Activated CD8-positive, alpha-beta T cell treated with anti-CD3 and anti-CD28 coated beads for 36 hours (primary cell): ENCODE measurements around the gene RXRG. TPM values are rescaled to one million over a fixed set of nuclear protein-coding genes. Genes with fewer than 3 reads are reported as not detected.

Source experiments
- ATAC-seq: fragments of 200-7000 bp; cut with Tn5 transposase; one replicate; pipeline ENCODE4 v1.10.0; 2021; ENCODE audit warnings: mild to moderate bottlenecking, moderate library complexity
- CTCF ChIA-PET: fragments of 350-600 bp; sonication (Branson Sonifier 250); formaldehyde crosslinking; loops from one replicate; lab custom pipeline; 2021; ENCODE audit warnings: antibody characterized with exemption; lab: Charles Lee
- POLR2A ChIA-PET: fragments of 350-600 bp; sonication (Branson Sonifier 250); formaldehyde crosslinking; loops from one replicate; lab custom pipeline; 2021; ENCODE audit warnings: antibody characterized with exemption; lab: Charles Lee
- DNase-seq: peaks from one replicate; pipeline ENCODE4 v3.0.0-alpha.2; 2020
- H3K27ac Mint-ChIP-seq: one replicate; pipeline ENCODE4 v1.8.0; 2021; ENCODE audit warnings: mild to moderate bottlenecking, mixed read lengths
- H3K27me3 Mint-ChIP-seq: one replicate; pipeline ENCODE4 v1.8.0; 2021; ENCODE audit warnings: mixed read lengths
- H3K36me3 Mint-ChIP-seq: one replicate; pipeline ENCODE4 v1.8.0; 2021; ENCODE audit warnings: low read depth, mixed read lengths
- H3K4me1 Mint-ChIP-seq: one replicate; pipeline ENCODE4 v1.8.0; 2021; ENCODE audit warnings: low read depth, mixed read lengths
- H3K4me3 Mint-ChIP-seq: one replicate; pipeline ENCODE4 v1.8.0; 2021; ENCODE audit warnings: mild to moderate bottlenecking, moderate library complexity, mixed read lengths
- H3K9me3 Mint-ChIP-seq: one replicate; pipeline ENCODE4 v1.8.0; 2021; ENCODE audit warnings: mixed read lengths
- CTCF ChIP-seq: fragments of 200-600 bp; IDR thresholded peaks from one replicate; pipeline ENCODE4 v1.8.0; 2022; ENCODE audit warnings: antibody characterized with exemption, mild to moderate bottlenecking
- intact Hi-C: fragments of 100-400 bp; cut with micrococcal nuclease; formaldehyde crosslinking; loops from one replicate; pipeline ENCODE4 v1.10.0; 2022
- total RNA-seq, 2 experiments: library from RNA; stranded (reverse); gene quantifications; one replicate each; pipeline ENCODE4 v1.2.3, GENCODE V29; 2021

Gene RXRG
- total RNA-seq, 2 experiments from 2014 or later: not detected

- intact Hi-C loops: no loop called here
- ATAC-seq (peak; percentile 74), DNase-seq (peak; percentile 45)
- CTCF ChIA-PET: interaction anchor here (0.6 to 3.3 kb wide), 3 partner anchors 8 to 119 kb away, joined by 3 to 30 read pairs (median 7); no protein-coding TSS in a partner anchor
- H3K36me3 Mint-ChIP-seq: no peaks in the 10 kb centered on the region
- peak overlapping the region; percentile 34 for H3K4me3 Mint-ChIP-seq
- peaks cover 57% of the 10 kb centered on the region for H3K27me3 Mint-ChIP-seq
- H3K27ac Mint-ChIP-seq: no peak overlapping the region
- no peaks in the 10 kb centered on the region for H3K9me3 Mint-ChIP-seq
- POLR2A ChIA-PET: no interaction called here
- H3K4me1 Mint-ChIP-seq: peaks cover 14% of the 10 kb centered on the region
- TF ChIP-seq CTCF: no peak
Measured at GRCh38 chr1:165376041-165376810, 68.7 kb downstream of the RXRG start.

GRCh38 chr1:165375623-165376022, 69.3 kb downstream of the RXRG start:
- peaks cover 14% of the 10 kb centered on the region for H3K4me1 Mint-ChIP-seq
- ChIA-PET POLR2A (no interaction called here), CTCF (interaction anchor here (0.6 to 3.3 kb wide), 3 partner anchors 8 to 118 kb away, joined by 3 to 30 read pairs (median 7); no protein-coding TSS in a partner anchor)
- no peaks in the 10 kb centered on the region for H3K36me3 Mint-ChIP-seq
- H3K4me3 Mint-ChIP-seq: no peak overlapping the region
- intact Hi-C loops: no loop called here
- H3K27ac Mint-ChIP-seq: no peak overlapping the region
- H3K9me3 Mint-ChIP-seq: no peaks in the 10 kb centered on the region
- H3K27me3 Mint-ChIP-seq: peaks cover 60% of the 10 kb centered on the region
- no peak for ATAC-seq
- TF ChIP-seq CTCF: no peak
- no peak for DNase-seq

GRCh38 chr1:165371588-165372225, 73.2 kb downstream of the RXRG start:
- no peak for ATAC-seq
- POLR2A ChIA-PET: no interaction called here
- no peak overlapping the region for H3K27ac Mint-ChIP-seq
- DNase-seq: no peak
- intact Hi-C loops: no loop called here
- peaks cover 64% of the 10 kb centered on the region for H3K27me3 Mint-ChIP-seq
- H3K4me1 Mint-ChIP-seq: peaks cover 9% of the 10 kb centered on the region
- no peaks in the 10 kb centered on the region for H3K9me3 Mint-ChIP-seq
- H3K36me3 Mint-ChIP-seq: no peaks in the 10 kb centered on the region
- no peak overlapping the region for H3K4me3 Mint-ChIP-seq
- CTCF ChIA-PET: interaction anchor here (1.3 to 5.1 kb wide), 2 partner anchors 11 to 114 kb away, joined by 3 to 57 read pairs; no protein-coding TSS in a partner anchor
- TF ChIP-seq CTCF: no peak

- Mint-ChIP-seq H3K4me3 (no peak overlapping the region), H3K36me3 (no peaks in the 10 kb centered on the region), H3K4me1 (no peaks in the 10 kb centered on the region), H3K9me3 (no peaks in the 10 kb centered on the region), H3K27ac (no peak overlapping the region), H3K27me3 (peaks cover 59% of the 10 kb centered on the region)
- intact Hi-C loops: no loop called here
- POLR2A ChIA-PET: interaction anchor here (0.9 kb wide), 1 partner anchor 8 kb away, joined by 3 read pairs; no protein-coding TSS in a partner anchor
- peak; percentile 89 for TF ChIP-seq CTCF
- CTCF ChIA-PET: interaction anchor here (0.8 to 5.4 kb wide), 23 partner anchors 7 to 496 kb away, joined by 3 to 106 read pairs (median 6); partner anchors contain the start of gene LMX1A
- ATAC-seq: peak; percentile 67
- DNase-seq: peak; percentile 58
Measured at GRCh38 chr1:165369255-165369848, 75.6 kb downstream of the RXRG start.
